Gastrocnemius medialis (tissue), 4 donors: Measurements from ENCODE around the gene ACADL.

Experiments used
- POLR2A ChIP-seq, 2 donors: fragments of 450-650 bp; IDR thresholded peaks; one replicate each; pipeline ENCODE4 v1.6.1; 2017; ENCODE audit warnings: antibody characterized with exemption in 2 of 2, mild to moderate bottlenecking in 2 of 2, moderate library complexity in 2 of 2
- TF ChIP-seq, protein P1 (sequence below), 5 experiments: fragments of 450-650 bp in 3 of 5; fragments of 200-600 bp in 2 of 5; sonication (generic) in 2 of 5; IDR thresholded peaks in 4 of 5; conservative IDR thresholded peaks in 1 of 5; 1 replicate in 4 of 5; 2 replicates in 1 of 5; pipeline ENCODE4 v1.5.1; 2016 to 2019; ENCODE audit warnings: antibody characterized with exemption in 5 of 5, mild to moderate bottlenecking in 3 of 5, moderate library complexity in 3 of 5

DNA sequence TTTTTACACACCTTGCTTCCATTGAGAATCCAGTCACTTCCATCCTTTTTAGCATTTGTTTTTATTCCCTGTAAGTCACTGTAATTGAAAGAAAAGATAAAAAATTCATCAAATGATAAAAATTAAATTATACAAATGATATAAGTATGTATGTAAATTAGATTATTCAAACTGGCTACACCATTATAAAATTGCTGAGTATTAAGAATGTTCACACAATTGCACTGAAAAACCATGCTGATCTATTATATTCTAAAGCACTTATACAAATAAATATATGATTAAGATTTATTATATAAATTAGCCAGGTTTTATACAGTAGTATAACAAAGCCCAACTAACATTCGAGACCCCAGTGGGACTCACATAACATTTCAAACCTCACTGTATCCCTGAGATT lies 15.1 kb downstream of the ACADL start:
- TF ChIP-seq, protein P1, sequence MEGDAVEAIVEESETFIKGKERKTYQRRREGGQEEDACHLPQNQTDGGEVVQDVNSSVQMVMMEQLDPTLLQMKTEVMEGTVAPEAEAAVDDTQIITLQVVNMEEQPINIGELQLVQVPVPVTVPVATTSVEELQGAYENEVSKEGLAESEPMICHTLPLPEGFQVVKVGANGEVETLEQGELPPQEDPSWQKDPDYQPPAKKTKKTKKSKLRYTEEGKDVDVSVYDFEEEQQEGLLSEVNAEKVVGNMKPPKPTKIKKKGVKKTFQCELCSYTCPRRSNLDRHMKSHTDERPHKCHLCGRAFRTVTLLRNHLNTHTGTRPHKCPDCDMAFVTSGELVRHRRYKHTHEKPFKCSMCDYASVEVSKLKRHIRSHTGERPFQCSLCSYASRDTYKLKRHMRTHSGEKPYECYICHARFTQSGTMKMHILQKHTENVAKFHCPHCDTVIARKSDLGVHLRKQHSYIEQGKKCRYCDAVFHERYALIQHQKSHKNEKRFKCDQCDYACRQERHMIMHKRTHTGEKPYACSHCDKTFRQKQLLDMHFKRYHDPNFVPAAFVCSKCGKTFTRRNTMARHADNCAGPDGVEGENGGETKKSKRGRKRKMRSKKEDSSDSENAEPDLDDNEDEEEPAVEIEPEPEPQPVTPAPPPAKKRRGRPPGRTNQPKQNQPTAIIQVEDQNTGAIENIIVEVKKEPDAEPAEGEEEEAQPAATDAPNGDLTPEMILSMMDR (IDR thresholded peaks at IDR 0.05 in 4 of 5, conservative IDR thresholded peaks at IDR 0.05 in 1 of 5), result no peak
- no peak for TF ChIP-seq POLR2A (IDR thresholded peaks at IDR 0.05)
